H1 (cell line): ENCODE measurements around the gene CDT1. TPM values are rescaled to one million over a fixed set of nuclear protein-coding genes. Genes with fewer than 3 reads are reported as not detected.

ENCODE experiments used
- CTCF ChIA-PET: fragments of 300-600 bp; sonication (Branson Sonifier 250); formaldehyde crosslinking; loops from one replicate; lab custom pipeline; 2021; ENCODE audit not compliant: partially characterized antibody; lab: Charles Lee
- POLR2A ChIA-PET: fragments of 300-600 bp; sonication (Branson Sonifier 250); formaldehyde crosslinking; loops from one replicate; lab custom pipeline; 2021; ENCODE audit warnings: inconsistent platforms; ENCODE audit not compliant: partially characterized antibody; lab: Charles Lee
- DNase-seq, 2 experiments: peaks; one replicate each; pipeline versions ENCODE4 v3.0.0 to v3.0.0-alpha.2; 2010 to 2022; ENCODE audit warnings: low spot score in 2 of 2, low read depth in 1 of 2, mixed read lengths in 1 of 2
- FAIRE-seq: peaks from 2 replicates; lab custom pipeline; 2011; peaks lifted over from hg19 to GRCh38; lab: Jason Lieb, UNC
- H2AFZ ChIP-seq: 2 replicates; pipeline ENCODE4 v1.8.1; 2012; ENCODE audit warnings: low read length, inconsistent platforms
- H2AK5ac ChIP-seq: 2 replicates; pipeline ENCODE4 v1.6.1; 2013; ENCODE audit warnings: low read depth, low read length
- H2BK120ac ChIP-seq: replicated peaks from 2 replicates; pipeline ENCODE3; 2013; ENCODE audit warnings: low read depth, low read length, inconsistent platforms
- H2BK12ac ChIP-seq: 2 replicates; pipeline ENCODE4 v1.6.1; 2013; ENCODE audit warnings: low read depth, low read length
- H2BK15ac ChIP-seq: 2 replicates; pipeline ENCODE4 v1.6.1; 2013; ENCODE audit warnings: low read length
- H2BK20ac ChIP-seq: 2 replicates; pipeline ENCODE4 v1.6.1; 2013; ENCODE audit warnings: low read length
- H2BK5ac ChIP-seq: 2 replicates; pipeline ENCODE4 v1.6.1; 2013; ENCODE audit warnings: low read depth, low read length
- H3K14ac ChIP-seq: 2 replicates; pipeline ENCODE4 v1.6.1; 2013; ENCODE audit warnings: inconsistent platforms; ENCODE audit not compliant: insufficient read length
- H3K18ac ChIP-seq: 2 replicates; pipeline ENCODE4 v1.6.1; 2013; ENCODE audit warnings: low read length; ENCODE audit errors: extremely low read depth
- H3K23ac ChIP-seq: 2 replicates; pipeline ENCODE4 v1.6.1; 2013; ENCODE audit warnings: inconsistent platforms; ENCODE audit not compliant: insufficient read length
- H3K23me2 ChIP-seq: 2 replicates; pipeline ENCODE4 v1.6.1; 2013; ENCODE audit warnings: low read depth, low read length
- H3K27ac ChIP-seq: 2 replicates; pipeline ENCODE4 v1.6.1; 2011; ENCODE audit warnings: low read depth, low read length, inconsistent platforms
- H3K27me3 ChIP-seq, 4 experiments: replicated peaks in 1 of 4; 1 replicate in 1 of 4; 2 replicates in 3 of 4; pipeline versions ENCODE4 v1.6.1 to v1.8.1; 2011 to 2013; ENCODE audit warnings: low read length in 3 of 4, mild to moderate bottlenecking in 3 of 4, inconsistent platforms in 2 of 4, mixed read lengths in 2 of 4, moderate library complexity in 1 of 4; ENCODE audit not compliant: control insufficient read depth in 3 of 4, insufficient read depth in 3 of 4; ENCODE audit errors: extremely low read depth in 1 of 4
- H3K36me3 ChIP-seq, 4 experiments: 2 replicates each; pipeline versions ENCODE4 v1.6.1 to v1.8.1; 2011 to 2013; ENCODE audit warnings: mild to moderate bottlenecking in 4 of 4, low read length in 3 of 4, moderate library complexity in 2 of 4, control low read depth in 1 of 4, inconsistent platforms in 1 of 4; ENCODE audit not compliant: insufficient read depth in 4 of 4, control insufficient read depth in 2 of 4
- H3K4ac ChIP-seq: replicated peaks from 2 replicates; pipeline ENCODE3; 2013; ENCODE audit warnings: low read length, low read depth, mixed read lengths, inconsistent platforms; ENCODE audit not compliant: insufficient read length
- H3K4me1 ChIP-seq, 4 experiments: replicated peaks in 1 of 4; 1 replicate in 1 of 4; 2 replicates in 3 of 4; pipeline versions ENCODE4 v1.6.1 to v1.8.1; 2011 to 2013; ENCODE audit warnings: low read length in 3 of 4, inconsistent platforms in 2 of 4, mixed read lengths in 1 of 4; ENCODE audit not compliant: insufficient read depth in 4 of 4, control insufficient read depth in 3 of 4
- H3K4me2 ChIP-seq, 2 experiments: 2 replicates each; pipeline versions ENCODE4 v1.6.1 to v1.8.1; 2011 to 2013; ENCODE audit warnings: low read depth in 2 of 2, low read length in 2 of 2, control low read depth in 1 of 2, inconsistent platforms in 1 of 2, mild to moderate bottlenecking in 1 of 2; ENCODE audit not compliant: insufficient read depth in 1 of 2
- H3K4me3 ChIP-seq, 4 experiments: fragments of 200-600, 300-600 bp in 1 of 4; sonication (generic), shearing (Covaris generic), sonication (Bioruptor Twin) in 1 of 4; 2 replicates each; pipeline versions ENCODE4 v1.5.1 to v1.8.1; 2011 to 2016; ENCODE audit warnings: low read length in 4 of 4, low read depth in 3 of 4, control low read depth in 2 of 4, inconsistent platforms in 2 of 4, mild to moderate bottlenecking in 2 of 4, mixed read lengths in 1 of 4, moderate library complexity in 1 of 4; ENCODE audit not compliant: insufficient read depth in 2 of 4; ENCODE audit errors: extremely low read depth in 1 of 4
- H3K56ac ChIP-seq: replicated peaks from 2 replicates; pipeline ENCODE3; 2013; ENCODE audit warnings: low read depth, mild to moderate bottlenecking, mixed read lengths, low read length, inconsistent platforms; ENCODE audit not compliant: insufficient read length
- H3K79me1 ChIP-seq: 2 replicates; pipeline ENCODE4 v1.6.1; 2013; ENCODE audit warnings: low read depth, low read length, control low read depth
- H3K79me2 ChIP-seq, 2 experiments: 2 replicates each; pipeline versions ENCODE4 v1.6.1 to v1.8.1; 2012 to 2013; ENCODE audit warnings: low read length in 2 of 2, mild to moderate bottlenecking in 2 of 2, inconsistent platforms in 1 of 2; ENCODE audit not compliant: insufficient read depth in 2 of 2, control insufficient read depth in 1 of 2
- H3K9ac ChIP-seq, 4 experiments: replicated peaks in 1 of 4; 1 replicate in 1 of 4; 2 replicates in 3 of 4; pipeline versions ENCODE4 v1.6.1 to v1.8.1; 2011 to 2013; ENCODE audit warnings: low read depth in 3 of 4, low read length in 3 of 4, control low read depth in 2 of 4, mild to moderate bottlenecking in 2 of 4, moderate library complexity in 2 of 4, inconsistent platforms in 1 of 4; ENCODE audit errors: extremely low read depth in 1 of 4
- H3K9me3 ChIP-seq, 2 experiments: 2 replicates each; pipeline versions ENCODE4 v1.6.1 to v1.8.1; 2012 to 2013; ENCODE audit warnings: mild to moderate bottlenecking in 2 of 2, moderate library complexity in 2 of 2, control low read depth in 1 of 2, inconsistent platforms in 1 of 2, low read depth in 1 of 2, low read length in 1 of 2, mixed read lengths in 1 of 2; ENCODE audit not compliant: insufficient read depth in 2 of 2
- H4K20me1 ChIP-seq, 2 experiments: replicated peaks in 1 of 2; 2 replicates each; pipeline versions ENCODE3 to v1.8.1; 2011 to 2013; ENCODE audit warnings: inconsistent platforms in 2 of 2, low read length in 2 of 2, mild to moderate bottlenecking in 1 of 2; ENCODE audit not compliant: insufficient read depth in 2 of 2, control insufficient read depth in 1 of 2
- H4K5ac ChIP-seq: 2 replicates; pipeline ENCODE4 v1.6.1; 2013; ENCODE audit warnings: low read length, low read depth, mixed read lengths, inconsistent platforms; ENCODE audit not compliant: insufficient read length
- H4K8ac ChIP-seq: 2 replicates; pipeline ENCODE4 v1.8.0; 2013; ENCODE audit warnings: mild to moderate bottlenecking, moderate library complexity, low read length, inconsistent platforms; ENCODE audit not compliant: insufficient read depth; ENCODE audit errors: extremely low read depth
- H4K91ac ChIP-seq: replicated peaks from 2 replicates; pipeline ENCODE3; 2013; ENCODE audit warnings: low read length, mixed read lengths, inconsistent platforms; ENCODE audit not compliant: insufficient read length
- BACH1 ChIP-seq: IDR thresholded peaks from 2 replicates; pipeline ENCODE4 v1.6.1; 2012; ENCODE audit warnings: low read length, improper control_type of control experiment
- RAD21 ChIP-seq, 2 experiments: IDR thresholded peaks in 1 of 2; conservative IDR thresholded peaks in 1 of 2; 2 replicates each; pipeline ENCODE4 v1.6.1; 2011; ENCODE audit warnings: low read depth in 2 of 2, low read length in 2 of 2, improper control_type of control experiment in 1 of 2, inconsistent platforms in 1 of 2, mild to moderate bottlenecking in 1 of 2, moderate library complexity in 1 of 2
- RFX5 ChIP-seq: IDR thresholded peaks from 2 replicates; pipeline ENCODE4 v1.6.1; 2011; ENCODE audit warnings: low read depth, low read length, improper control_type of control experiment, borderline replicate concordance
- SP4 ChIP-seq: IDR thresholded peaks from 2 replicates; pipeline ENCODE4 v1.6.1; 2012; ENCODE audit warnings: low read length, inconsistent platforms
- SUZ12 ChIP-seq: fragments of 200-600 bp; sonication (generic); IDR thresholded peaks from 2 replicates; pipeline ENCODE4 v1.6.1; 2012; ENCODE audit warnings: mild to moderate bottlenecking, inconsistent platforms, low read length, moderate library complexity, mixed read lengths
- TCF12 ChIP-seq: IDR thresholded peaks from 2 replicates; pipeline ENCODE4 v1.6.1; 2011; ENCODE audit warnings: low read depth, mild to moderate bottlenecking, low read length
- WGBS, 2 experiments: shearing (Covaris generic) in 1 of 2; methylation state at CpG; one replicate each; pipeline versions ENCODE4 v1.1.6 to v1.1.7; 2013 to 2015; ENCODE audit warnings: low lambda C conversion rate in 2 of 2, mixed read lengths in 2 of 2, inconsistent platforms in 1 of 2, low coverage in 1 of 2, missing lambda C conversion rate in 1 of 2; ENCODE audit not compliant: insufficient replicate concordance in 2 of 2, insufficient coverage in 1 of 2, insufficient read length in 1 of 2; ENCODE audit errors: extremely low coverage in 1 of 2, missing lambda C conversion rate in 1 of 2; 5-methylcytosine and 5-hydroxymethylcytosine counted together
- polyA plus RNA-seq, 7 experiments: library from polyadenylated mRNA; depleted of rRNA in 3 of 7; stranded (reverse) in 5 of 7; unstranded in 2 of 7; fragments of >200 nt in 5 of 7; fragments of 200-250 nt in 2 of 7; gene quantifications; 1 replicate in 5 of 7; 2 replicates in 1 of 7; 4 replicates in 1 of 7; pipeline versions ENCODE4 v1.2.1 to v1.2.3, GENCODE V29; 2011 to 2013; ENCODE audit warnings: missing spikeins in 2 of 7, mixed read lengths in 2 of 7
- total RNA-seq: library from RNA; stranded (reverse); fragmentation: NEBNext Ultra II Directional; extraction: Animal tissue kit (Norgen Biotek cat#: 25700); gene quantifications from 2 replicates; pipeline ENCODE4 v1.2.1, GENCODE V29; 2021
- TF ChIP-seq, protein P1 (sequence below), 3 experiments: IDR thresholded peaks; 1 replicate in 2 of 3; 2 replicates in 1 of 3; pipeline versions ENCODE4 v1.5.1 to v1.6.1; 2011; ENCODE audit warnings: low read length in 3 of 3, mild to moderate bottlenecking in 3 of 3, inconsistent platforms in 2 of 3, low read depth in 1 of 3, moderate library complexity in 1 of 3; ENCODE audit not compliant: insufficient read depth in 1 of 3; ENCODE audit errors: control extremely low read depth in 1 of 3
- TF ChIP-seq, protein P2 (sequence below): IDR thresholded peaks from 2 replicates; pipeline ENCODE4 v1.6.1; 2012; ENCODE audit warnings: inconsistent platforms

The CDT1 gene
- total and polyA plus RNA-seq, 2 of the 8 experiments (the other 6 are each of a cell fraction or from before 2014, with no cell fraction given): 76.7 to 95.4 TPM

DNA sequence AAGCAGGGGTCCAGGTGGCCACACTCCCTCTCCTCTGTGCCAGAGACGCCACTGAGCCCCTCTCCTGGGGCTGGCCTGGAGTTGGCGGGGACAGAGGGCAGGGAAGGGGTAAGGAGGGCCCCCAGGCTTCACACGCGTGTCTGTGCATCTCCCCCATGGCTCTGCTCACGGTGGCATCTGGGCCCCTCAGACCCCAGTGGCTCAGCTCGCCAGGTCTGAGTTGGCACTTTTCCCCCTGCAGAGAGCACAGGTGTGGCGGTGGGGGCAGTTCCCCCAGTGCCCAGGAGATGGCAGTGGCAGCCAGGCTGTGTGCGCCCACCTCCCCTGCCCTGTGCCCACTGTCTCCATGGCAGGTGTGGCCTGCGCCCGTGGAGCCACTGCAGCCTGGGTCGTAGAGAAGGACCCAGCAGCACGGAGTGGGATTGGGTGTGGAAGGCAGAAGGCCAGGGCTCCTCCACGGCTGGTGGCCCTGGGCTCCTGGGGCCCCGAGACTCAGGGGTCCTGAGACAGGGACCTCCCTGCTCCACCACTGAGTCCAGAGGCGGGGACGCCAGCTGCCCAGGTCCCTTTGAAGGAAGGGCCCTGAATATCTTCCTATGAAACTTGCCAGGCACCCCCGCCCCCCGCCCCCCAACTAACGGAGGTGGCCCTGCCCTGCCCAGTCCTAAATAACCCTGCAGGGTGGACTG is 12.5 kb downstream of the CDT1 start:
- no peak overlapping the region for H3K56ac ChIP-seq
- no peaks in the 10 kb centered on the region for H3K27me3 ChIP-seq
- WGBS, 2 experiments: 74% methylated on average over 16 of the region's 19 CpGs; no CpG with 5 or more reads in 1 of the 2 experiments
- H3K4ac ChIP-seq: no peak overlapping the region
- H4K5ac ChIP-seq: no peak overlapping the region
- H2AK5ac ChIP-seq: no peak overlapping the region
- no peak overlapping the region for H3K4me3 ChIP-seq
- no peak overlapping the region for H3K9ac ChIP-seq
- no peak overlapping the region for H3K14ac ChIP-seq
- H4K20me1 ChIP-seq: peaks cover 0 to 3% of the 10 kb centered on the region in 2 experiments
- H3K18ac ChIP-seq: no peak overlapping the region
- no peak for FAIRE-seq
- H3K36me3 ChIP-seq: no peaks in the 10 kb centered on the region
- no peak overlapping the region for H3K4me2 ChIP-seq
- H3K79me2 ChIP-seq: peaks cover 0 to 4% of the 10 kb centered on the region in 2 experiments; a peak in 2 of 4 replicates
- no peak overlapping the region for H2BK12ac ChIP-seq
- peak overlapping the region; percentile 54; the same call in 1 of the 2 replicates for H2BK5ac ChIP-seq
- no peak overlapping the region for H2BK20ac ChIP-seq
- H2AFZ ChIP-seq: no peak overlapping the region
- no peaks in the 10 kb centered on the region for H3K79me1 ChIP-seq
- H4K8ac ChIP-seq: no peak overlapping the region
- no peak overlapping the region for H3K27ac ChIP-seq
- no peak overlapping the region for H3K23ac ChIP-seq
- DNase-seq: peak in 1 of 2 experiments; percentile 91
- H3K23me2 ChIP-seq: peaks cover 4% of the 10 kb centered on the region; the same call in 1 of the 2 replicates
- ChIA-PET POLR2A (interaction anchor here (1.1 to 9.0 kb wide), 3 partner anchors 6 to 37 kb away, joined by 3 to 77 read pairs (median 3); partner anchors contain the start of gene APRT), CTCF (interaction anchor here (0.6 to 5.7 kb wide), 30 partner anchors 10 to 409 kb away, joined by 3 to 29 read pairs (median 4); partner anchors contain the start of genes GALNS and TRAPPC2L)
- H3K9me3 ChIP-seq: no peaks in the 10 kb centered on the region
- H3K4me1 ChIP-seq: peaks cover 0 to 4% (median 0%) of the 10 kb centered on the region in 4 experiments; a peak in 2 of 7 replicates
- no peak overlapping the region for H2BK15ac ChIP-seq
- H2BK120ac ChIP-seq: no peak overlapping the region
- H4K91ac ChIP-seq: no peak overlapping the region
- TF ChIP-seq RAD21 (IDR thresholded peaks at IDR 0.05 in 1 of 2, conservative IDR thresholded peaks at IDR 0.05 in 1 of 2; ENCODE audit: low read depth in 2 of 2, low read length in 2 of 2) (peak; percentile 92), TCF12 (peak; percentile 78; the same call in 1 of the 2 replicates), RFX5 (no peak), SP4 (no peak), SUZ12 (no peak), BACH1 (0 out of 2 replicates have a peak, but pooled peaks have one; percentile 43)
- TF ChIP-seq, protein P1, sequence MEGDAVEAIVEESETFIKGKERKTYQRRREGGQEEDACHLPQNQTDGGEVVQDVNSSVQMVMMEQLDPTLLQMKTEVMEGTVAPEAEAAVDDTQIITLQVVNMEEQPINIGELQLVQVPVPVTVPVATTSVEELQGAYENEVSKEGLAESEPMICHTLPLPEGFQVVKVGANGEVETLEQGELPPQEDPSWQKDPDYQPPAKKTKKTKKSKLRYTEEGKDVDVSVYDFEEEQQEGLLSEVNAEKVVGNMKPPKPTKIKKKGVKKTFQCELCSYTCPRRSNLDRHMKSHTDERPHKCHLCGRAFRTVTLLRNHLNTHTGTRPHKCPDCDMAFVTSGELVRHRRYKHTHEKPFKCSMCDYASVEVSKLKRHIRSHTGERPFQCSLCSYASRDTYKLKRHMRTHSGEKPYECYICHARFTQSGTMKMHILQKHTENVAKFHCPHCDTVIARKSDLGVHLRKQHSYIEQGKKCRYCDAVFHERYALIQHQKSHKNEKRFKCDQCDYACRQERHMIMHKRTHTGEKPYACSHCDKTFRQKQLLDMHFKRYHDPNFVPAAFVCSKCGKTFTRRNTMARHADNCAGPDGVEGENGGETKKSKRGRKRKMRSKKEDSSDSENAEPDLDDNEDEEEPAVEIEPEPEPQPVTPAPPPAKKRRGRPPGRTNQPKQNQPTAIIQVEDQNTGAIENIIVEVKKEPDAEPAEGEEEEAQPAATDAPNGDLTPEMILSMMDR (IDR thresholded peaks at IDR 0.05; ENCODE audit: control extremely low read depth in 1 of 3, insufficient read depth in 1 of 3, low read depth in 1 of 3, low read length in 3 of 3): peak in 2 of 3 experiments; percentile 85 to 92; a peak in 3 of 4 replicates
- TF ChIP-seq, protein P2, sequence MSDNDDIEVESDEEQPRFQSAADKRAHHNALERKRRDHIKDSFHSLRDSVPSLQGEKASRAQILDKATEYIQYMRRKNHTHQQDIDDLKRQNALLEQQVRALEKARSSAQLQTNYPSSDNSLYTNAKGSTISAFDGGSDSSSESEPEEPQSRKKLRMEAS: peak; percentile 47
